DND-41 (cell line): ENCODE results near the gene MSI2.
"Not testable (repeated sequence)": the region's sequence is repeated elsewhere in the genome, so short reads cannot be mapped to it uniquely, and the experiment has no call there.

Experiments
- CTCF ChIP-seq: IDR thresholded peaks from 2 replicates; pipeline ENCODE4 v1.5.1; 2012; ENCODE audit warnings: borderline replicate concordance, low read length, moderate library complexity, mild to moderate bottlenecking; ENCODE audit not compliant: poor library complexity, severe bottlenecking; ENCODE audit errors: extremely low read depth
- EZH2 ChIP-seq: IDR thresholded peaks from 3 replicates; pipeline ENCODE4 v1.6.1; 2012; ENCODE audit warnings: borderline replicate concordance, low read depth, mild to moderate bottlenecking, moderate library complexity, low read length, inconsistent platforms; ENCODE audit not compliant: severe bottlenecking

GRCh38 chr17:57499221-57499620, 242.9 kb downstream of the MSI2 start:
- not testable (repeated sequence) for TF ChIP-seq CTCF, EZH2
